ENCODE data around the gene ZNF775. TPM values are rescaled to one million over a fixed set of nuclear protein-coding genes. Genes with fewer than 3 reads are reported as not detected.

The ZNF775 gene
- total RNA-seq, 6 experiments from 2014 or later, result 0.44 to 1.6 (median 0.96) TPM

- intact Hi-C loops (cut with DNase I), result no loop called here
- H3K9me3 ChIP-seq, result no peaks in the 10 kb centered on the region
- H3K4me1 ChIP-seq, result peaks cover 0 to 40% (median 15%) of the 10 kb centered on the region in 4 donors
- TF ChIP-seq POLR2A (IDR thresholded peaks at IDR 0.05) (no peak), CTCF (IDR thresholded peaks at IDR 0.05) (no peak)
- H3K36me3 ChIP-seq, result peaks cover 0 to 28% (median 10%) of the 10 kb centered on the region in 4 donors
- no peaks in the 10 kb centered on the region for H3K27me3 ChIP-seq
- H3K27ac ChIP-seq, result no peak overlapping the region
- H3K4me3 ChIP-seq, result no peak overlapping the region
- no peak for ATAC-seq
- 73% methylated on average over 2 of the region's 48 CpGs for WGBS (ENCODE audit: insufficient coverage, low coverage, low lambda C conversion rate, missing lambda C conversion rate)
- no peak for DNase-seq
Observed at GRCh38 chr7:150371131-150371995, 7.8 kb upstream of the ZNF775 start.

- ATAC-seq (no peak), DNase-seq (no peak)
- Histone ChIP-seq H3K9me3 (no peaks in the 10 kb centered on the region), H3K36me3 (peaks cover 0 to 28% (median 10%) of the 10 kb centered on the region in 4 donors), H3K27ac (no peak overlapping the region), H3K27me3 (no peaks in the 10 kb centered on the region), H3K4me1 (peaks cover 0 to 46% (median 18%) of the 10 kb centered on the region in 4 donors), H3K4me3 (no peak overlapping the region)
- intact Hi-C loops (cut with DNase I), result no loop called here
- 100% methylated on average over 4 of the region's 30 CpGs for WGBS (ENCODE audit: insufficient coverage, low coverage, low lambda C conversion rate, missing lambda C conversion rate)
- TF ChIP-seq POLR2A (IDR thresholded peaks at IDR 0.05), result no peak
- TF ChIP-seq CTCF (IDR thresholded peaks at IDR 0.05), result no peak
Observed at GRCh38 chr7:150371996-150372270, 7.2 kb upstream of the ZNF775 start.

- Histone ChIP-seq H3K4me1 (peaks cover 0 to 47% (median 17%) of the 10 kb centered on the region in 4 donors), H3K27me3 (no peaks in the 10 kb centered on the region), H3K27ac (no peak overlapping the region), H3K36me3 (peaks cover 0 to 28% (median 10%) of the 10 kb centered on the region in 4 donors), H3K4me3 (no peak overlapping the region), H3K9me3 (no peaks in the 10 kb centered on the region)
- 92% methylated on average over 35 of the region's 79 CpGs for WGBS (ENCODE audit: insufficient coverage, low coverage, low lambda C conversion rate, missing lambda C conversion rate)
- TF ChIP-seq POLR2A (IDR thresholded peaks at IDR 0.05) (no peak), CTCF (IDR thresholded peaks at IDR 0.05) (no peak)
- DNase-seq (no peak), ATAC-seq (no peak)
- intact Hi-C loops (cut with DNase I), result no loop called here
Observed at GRCh38 chr7:150372271-150373048, 6.7 kb upstream of the ZNF775 start.

DNA sequence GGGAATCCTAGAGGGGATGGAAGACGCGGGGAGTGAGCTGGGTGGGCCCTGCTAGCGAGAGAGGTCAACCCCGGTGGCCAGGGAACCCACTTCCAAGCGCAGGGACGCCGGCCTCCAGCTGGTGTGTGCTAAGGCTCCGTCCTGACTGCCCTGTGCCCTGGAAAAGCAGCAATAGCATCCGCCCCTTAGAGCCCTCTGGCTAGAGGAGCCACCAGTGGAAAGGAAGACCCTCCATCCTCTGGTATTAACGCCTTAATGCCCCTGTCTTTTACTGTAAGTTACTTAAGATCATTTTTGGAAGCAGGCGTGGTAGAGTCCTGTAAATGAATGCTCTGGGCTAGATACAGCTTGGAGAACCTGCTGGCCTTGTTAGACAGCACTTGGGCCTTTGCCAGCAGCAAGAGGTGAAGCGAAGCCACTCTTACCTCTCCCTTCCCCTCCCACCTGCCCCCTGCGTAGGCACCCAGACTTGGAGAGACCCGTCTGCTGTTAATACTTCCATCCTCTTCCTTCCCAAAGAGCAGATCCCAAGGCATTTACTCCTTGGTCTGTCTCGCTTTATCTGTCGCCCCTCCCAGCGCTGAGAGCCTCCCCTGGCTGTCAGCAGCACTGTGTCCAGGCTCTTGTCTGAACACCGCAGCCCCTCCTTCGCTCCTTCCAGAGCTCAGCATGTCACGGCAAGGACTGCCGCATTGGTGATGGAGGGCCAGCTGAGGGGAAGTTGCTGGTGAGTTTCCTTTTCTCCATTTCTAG is 5.9 kb upstream of the ZNF775 start:
- TF ChIP-seq POLR2A (IDR thresholded peaks at IDR 0.05) (no peak), CTCF (IDR thresholded peaks at IDR 0.05) (no peak)
- Histone ChIP-seq H3K9me3 (no peaks in the 10 kb centered on the region), H3K27ac (no peak overlapping the region), H3K4me1 (peaks cover 0 to 50% (median 17%) of the 10 kb centered on the region in 4 donors), H3K36me3 (peaks cover 0 to 28% (median 10%) of the 10 kb centered on the region in 4 donors), H3K4me3 (no peak overlapping the region), H3K27me3 (no peaks in the 10 kb centered on the region)
- 57% methylated on average over 7 of the region's 21 CpGs for WGBS (ENCODE audit: insufficient coverage, low coverage, low lambda C conversion rate, missing lambda C conversion rate)
- intact Hi-C loops (cut with DNase I), result no loop called here
- DNase-seq (no peak), ATAC-seq (no peak)

Data from right lobe of liver (tissue), 6 donors.